PFSK-1 (cell line): ENCODE measurements around the gene NACAD.

Source experiments
- FOXP2 ChIP-seq: optimal IDR thresholded peaks from 2 replicates; pipeline ENCODE3; 2011; ENCODE audit warnings: borderline replicate concordance, control low read depth, inconsistent platforms; ENCODE audit not compliant: insufficient read depth; ENCODE audit errors: extremely low read length, extremely low read depth
- POLR2AphosphoS5 ChIP-seq: IDR thresholded peaks from 2 replicates; pipeline ENCODE4 v1.6.1; 2012; ENCODE audit warnings: low read depth, mild to moderate bottlenecking, control low read depth, low read length, moderate library complexity
- SIN3A ChIP-seq: IDR thresholded peaks from 2 replicates; pipeline ENCODE4 v1.6.1; 2012; ENCODE audit warnings: mild to moderate bottlenecking, low read length, moderate library complexity, borderline replicate concordance; ENCODE audit not compliant: insufficient read depth
- TAF1 ChIP-seq: IDR thresholded peaks from 2 replicates; pipeline ENCODE4 v1.6.1; 2012; ENCODE audit warnings: low read length, control low read depth, borderline replicate concordance; ENCODE audit not compliant: insufficient read depth
- TF ChIP-seq, protein P1 (sequence below), 2 experiments: IDR thresholded peaks; 2 replicates each; pipeline versions ENCODE4 v1.6.1 to v1.8.0; 2011 to 2012; ENCODE audit warnings: low read depth in 2 of 2, low read length in 2 of 2, control low read depth in 1 of 2, inconsistent platforms in 1 of 2, mild to moderate bottlenecking in 1 of 2, moderate library complexity in 1 of 2; ENCODE audit not compliant: insufficient read depth in 1 of 2

The NACAD gene

DNA sequence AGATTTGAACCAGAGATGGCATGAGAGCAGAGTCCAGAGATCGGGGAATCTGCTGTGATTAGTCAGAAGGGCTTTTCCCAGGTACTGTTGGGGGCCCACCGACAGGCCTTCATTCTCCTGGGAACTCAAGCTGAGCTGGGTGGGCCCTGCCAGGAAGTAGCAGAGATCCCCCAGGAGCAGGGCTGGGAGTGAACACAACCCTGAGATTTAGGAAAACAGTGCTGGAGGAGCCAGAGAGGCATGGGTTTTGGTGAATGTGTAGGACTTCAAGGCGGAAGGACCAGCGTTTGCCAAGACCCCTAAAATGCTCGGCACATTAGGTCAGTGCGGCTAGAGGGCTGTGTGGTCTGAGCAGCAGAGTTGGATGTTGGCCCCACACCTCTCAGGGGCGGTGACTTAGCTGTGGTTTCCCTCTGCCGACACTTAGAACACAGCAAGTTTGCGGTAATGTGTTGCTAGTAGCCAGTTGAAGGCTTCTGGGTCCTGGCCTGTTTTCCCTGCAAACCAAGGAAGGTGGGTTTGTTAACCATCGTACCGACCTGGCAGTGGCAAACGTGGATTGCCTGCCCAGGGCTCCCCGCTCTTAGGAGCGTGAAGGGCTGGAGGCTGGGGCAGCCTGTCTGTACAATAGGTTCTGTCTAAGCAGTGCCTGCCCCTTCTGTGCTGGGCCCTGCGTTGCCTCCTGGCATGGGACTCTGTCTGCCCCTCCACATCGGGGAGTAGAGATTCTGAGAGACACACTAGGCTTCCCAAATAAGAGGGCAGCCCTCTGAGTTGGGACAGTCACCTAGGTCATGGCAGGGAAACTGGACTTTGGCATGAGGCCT lies 14.0 kb downstream of the NACAD start:
- TF ChIP-seq POLR2AphosphoS5 (no peak), TAF1 (no peak), SIN3A (no peak), FOXP2 (no peak)
- TF ChIP-seq, protein P1, sequence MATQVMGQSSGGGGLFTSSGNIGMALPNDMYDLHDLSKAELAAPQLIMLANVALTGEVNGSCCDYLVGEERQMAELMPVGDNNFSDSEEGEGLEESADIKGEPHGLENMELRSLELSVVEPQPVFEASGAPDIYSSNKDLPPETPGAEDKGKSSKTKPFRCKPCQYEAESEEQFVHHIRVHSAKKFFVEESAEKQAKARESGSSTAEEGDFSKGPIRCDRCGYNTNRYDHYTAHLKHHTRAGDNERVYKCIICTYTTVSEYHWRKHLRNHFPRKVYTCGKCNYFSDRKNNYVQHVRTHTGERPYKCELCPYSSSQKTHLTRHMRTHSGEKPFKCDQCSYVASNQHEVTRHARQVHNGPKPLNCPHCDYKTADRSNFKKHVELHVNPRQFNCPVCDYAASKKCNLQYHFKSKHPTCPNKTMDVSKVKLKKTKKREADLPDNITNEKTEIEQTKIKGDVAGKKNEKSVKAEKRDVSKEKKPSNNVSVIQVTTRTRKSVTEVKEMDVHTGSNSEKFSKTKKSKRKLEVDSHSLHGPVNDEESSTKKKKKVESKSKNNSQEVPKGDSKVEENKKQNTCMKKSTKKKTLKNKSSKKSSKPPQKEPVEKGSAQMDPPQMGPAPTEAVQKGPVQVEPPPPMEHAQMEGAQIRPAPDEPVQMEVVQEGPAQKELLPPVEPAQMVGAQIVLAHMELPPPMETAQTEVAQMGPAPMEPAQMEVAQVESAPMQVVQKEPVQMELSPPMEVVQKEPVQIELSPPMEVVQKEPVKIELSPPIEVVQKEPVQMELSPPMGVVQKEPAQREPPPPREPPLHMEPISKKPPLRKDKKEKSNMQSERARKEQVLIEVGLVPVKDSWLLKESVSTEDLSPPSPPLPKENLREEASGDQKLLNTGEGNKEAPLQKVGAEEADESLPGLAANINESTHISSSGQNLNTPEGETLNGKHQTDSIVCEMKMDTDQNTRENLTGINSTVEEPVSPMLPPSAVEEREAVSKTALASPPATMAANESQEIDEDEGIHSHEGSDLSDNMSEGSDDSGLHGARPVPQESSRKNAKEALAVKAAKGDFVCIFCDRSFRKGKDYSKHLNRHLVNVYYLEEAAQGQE (IDR thresholded peaks at IDR 0.05; ENCODE audit: insufficient read depth in 1 of 2, low read depth in 2 of 2, low read length in 2 of 2) = no peak

- TF ChIP-seq TAF1 = no peak
- TF ChIP-seq FOXP2 = no peak
- TF ChIP-seq, protein P1 (IDR thresholded peaks at IDR 0.05; ENCODE audit: insufficient read depth in 1 of 2, low read depth in 2 of 2, low read length in 2 of 2) = no peak
- no peak for TF ChIP-seq POLR2AphosphoS5
- no peak for TF ChIP-seq SIN3A
Measured at GRCh38 chr7:45073786-45074527, 14.8 kb downstream of the NACAD start.

DNA sequence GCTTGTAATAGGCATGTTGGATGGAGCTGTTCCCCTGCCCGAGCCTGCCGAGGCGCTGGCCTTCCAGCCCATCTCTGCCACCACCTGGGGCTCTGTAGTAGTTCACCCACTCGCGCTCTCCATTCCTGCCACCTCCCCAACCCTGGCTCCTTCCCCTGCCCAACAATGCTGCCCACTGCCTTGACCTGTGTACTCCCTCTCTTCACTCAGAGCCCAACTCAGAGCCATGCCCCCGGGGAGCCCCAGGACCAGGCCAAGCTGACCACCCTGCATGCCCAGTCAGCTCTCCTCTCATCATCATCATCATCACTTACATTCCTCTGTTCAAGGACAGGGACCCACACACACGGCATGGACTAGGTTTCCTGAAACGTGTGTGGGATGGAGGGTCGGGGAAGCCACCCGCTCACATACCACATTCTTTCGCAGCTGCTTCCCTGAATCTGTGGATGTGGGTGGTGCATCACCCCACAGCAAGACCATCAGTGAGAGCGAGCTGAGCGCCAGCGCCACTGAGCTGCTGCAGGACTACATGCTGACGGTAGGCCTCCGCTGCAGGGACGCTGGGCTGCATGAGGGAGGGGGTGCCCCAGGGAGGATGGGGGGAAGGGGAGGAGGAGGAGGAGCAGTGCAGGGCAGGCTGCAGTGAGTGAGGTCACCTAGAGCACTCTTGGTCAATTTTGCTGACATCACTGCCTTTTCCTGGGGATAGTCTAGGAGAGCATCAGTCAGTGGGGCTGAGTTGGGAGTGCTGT lies 15.6 kb downstream of the NACAD start:
- TF ChIP-seq SIN3A (no peak), POLR2AphosphoS5 (no peak)
- TF ChIP-seq, protein P1 (IDR thresholded peaks at IDR 0.05; ENCODE audit: insufficient read depth in 1 of 2, low read depth in 2 of 2, low read length in 2 of 2) = no peak

GRCh38 chr7:45072131-45073030 lies 16.4 kb downstream of the NACAD start:
- TF ChIP-seq, protein P1 (IDR thresholded peaks at IDR 0.05; ENCODE audit: insufficient read depth in 1 of 2, low read depth in 2 of 2, low read length in 2 of 2) = no peak
- TF ChIP-seq POLR2AphosphoS5 (no peak), FOXP2 (no peak), SIN3A (no peak), TAF1 (no peak)
